Skin of body (tissue), 2 donors: Measurements from ENCODE around the gene COMMD10. TPM values are rescaled to one million over a fixed set of nuclear protein-coding genes. Genes with fewer than 3 reads are reported as not detected.

Experiments
- DNase-seq: peaks from one replicate; lab custom pipeline; 2025; lab: John Stamatoyannopoulos, UW
- total RNA-seq: library from RNA; depleted of rRNA; stranded (reverse); fragments of >200 nt; gene quantifications from one replicate; pipeline ENCODE4 v1.2.3, GENCODE V29; 2014

Gene COMMD10
- total RNA-seq, 1 donor from 2014 or later: 49.5 TPM

GRCh38 chr5:116289276-116289675 lies 204.5 kb downstream of the COMMD10 start:
- DNase-seq: no peak

- no peak for DNase-seq
Observed at GRCh38 chr5:116291271-116291670, 206.4 kb downstream of the COMMD10 start.

GRCh38 chr5:116292321-116292720 lies 207.5 kb downstream of the COMMD10 start:
- DNase-seq: no peak

GRCh38 chr5:116296335-116297072 lies 211.7 kb downstream of the COMMD10 start:
- DNase-seq: no peak

- DNase-seq: no peak
Observed at GRCh38 chr5:116297296-116297814, 212.5 kb downstream of the COMMD10 start.

- peak; percentile 76 for DNase-seq
Observed at GRCh38 chr5:116299746-116300640, 215.2 kb downstream of the COMMD10 start.

- no peak for DNase-seq
Observed at GRCh38 chr5:116301110-116301509, 216.3 kb downstream of the COMMD10 start.

- no peak for DNase-seq
Observed at GRCh38 chr5:116303340-116303739, 218.5 kb downstream of the COMMD10 start.

GRCh38 chr5:116303810-116304209 lies 219.0 kb downstream of the COMMD10 start:
- DNase-seq: no peak

- no peak for DNase-seq
Observed at GRCh38 chr5:116305899-116306298, 221.1 kb downstream of the COMMD10 start.

GRCh38 chr5:116306846-116307245 lies 222.0 kb downstream of the COMMD10 start:
- peak; percentile 73 for DNase-seq

GRCh38 chr5:116308391-116308790 lies 223.6 kb downstream of the COMMD10 start:
- no peak for DNase-seq

- no peak for DNase-seq
Observed at GRCh38 chr5:116313366-116313765, 228.5 kb downstream of the COMMD10 start.

- no peak for DNase-seq
Observed at GRCh38 chr5:116315531-116315930, 230.7 kb downstream of the COMMD10 start.

GRCh38 chr5:116318091-116318854 lies 233.4 kb downstream of the COMMD10 start:
- no peak for DNase-seq

GRCh38 chr5:116320486-116320885 lies 235.7 kb downstream of the COMMD10 start:
- no peak for DNase-seq

GRCh38 chr5:116329503-116329902 lies 244.7 kb downstream of the COMMD10 start:
- no peak for DNase-seq

- no peak for DNase-seq
Observed at GRCh38 chr5:116340799-116341198, 256.0 kb downstream of the COMMD10 start.
